HEK293 (cell line): ENCODE data around the gene METTL22.

Experiments
- CTCF ChIA-PET: fragments of 350-600 bp; formaldehyde crosslinking; extraction: SDS; loops from one replicate; lab custom pipeline; 2021; ENCODE audit warnings: antibody characterized with exemption; lab: Yijun Ruan, JAX
- POLR2A ChIA-PET: fragments of 300-600 bp; formaldehyde crosslinking; extraction: SDS; loops from one replicate; lab custom pipeline; 2020; ENCODE audit warnings: antibody characterized with exemption, inconsistent platforms; lab: Yijun Ruan, JAX
- H3K27ac ChIP-seq: fragments of 200-500 bp; sonication (Bioruptor generic); 2 replicates; pipeline ENCODE4 v1.5.1; 2014; ENCODE audit warnings: low read depth, low read length, control low read depth, inconsistent platforms; ENCODE audit errors: extremely low read depth
- H3K36me3 ChIP-seq, 2 experiments: fragments of 200-500 bp in 1 of 2; sonication (Bioruptor generic) in 1 of 2; 1 replicate in 1 of 2; 2 replicates in 1 of 2; pipeline ENCODE4 v1.5.1; 2014 to 2017; ENCODE audit warnings: inconsistent platforms in 2 of 2, low read length in 2 of 2; ENCODE audit not compliant: control insufficient read depth in 2 of 2, insufficient read depth in 1 of 2
- H3K4me1 ChIP-seq: fragments of 200-500 bp; sonication (Bioruptor generic); 2 replicates; pipeline ENCODE4 v1.5.1; 2014; ENCODE audit warnings: mild to moderate bottlenecking, low read length, inconsistent platforms; ENCODE audit not compliant: control insufficient read depth, insufficient read depth
- H3K4me3 ChIP-seq: 2 replicates; pipeline ENCODE4 v1.5.1; 2011; ENCODE audit warnings: low read depth, mild to moderate bottlenecking, control low read depth, low read length, moderate library complexity
- H3K9me3 ChIP-seq: fragments of 200-500 bp; sonication (Bioruptor generic); 2 replicates; pipeline ENCODE4 v1.5.1; 2014; ENCODE audit warnings: low read depth, low read length, inconsistent platforms; ENCODE audit not compliant: control insufficient read depth, insufficient read depth
- MEIS1 ChIP-seq: sonication (generic); formaldehyde crosslinking; IDR thresholded peaks from 2 replicates; pipeline ENCODE4 v1.8.1; 2022; ENCODE audit warnings: missing genetic modification reagents, mild to moderate bottlenecking, borderline replicate concordance
- OVOL3 ChIP-seq: fragments of 450-650 bp; formaldehyde crosslinking; IDR thresholded peaks from 2 replicates; pipeline ENCODE4 v1.5.1; 2016; ENCODE audit warnings: missing biosample characterization, missing genetic modification characterization
- RBAK ChIP-seq: fragments of 450-650 bp; formaldehyde crosslinking; IDR thresholded peaks from 2 replicates; pipeline ENCODE4 v1.5.1; 2016; ENCODE audit warnings: missing biosample characterization, missing genetic modification characterization
- SP2 ChIP-seq: fragments of 450-650 bp; formaldehyde crosslinking; IDR thresholded peaks from 2 replicates; pipeline ENCODE4 v1.5.1; 2016; ENCODE audit warnings: missing biosample characterization, missing genetic modification characterization
- SP3 ChIP-seq: fragments of 450-650 bp; formaldehyde crosslinking; IDR thresholded peaks from 2 replicates; pipeline ENCODE4 v1.5.1; 2016; ENCODE audit warnings: missing biosample characterization, missing genetic modification characterization
- ZBTB44 ChIP-seq: fragments of 450-650 bp; IDR thresholded peaks from 2 replicates; pipeline ENCODE4 v1.5.1; 2018; ENCODE audit warnings: missing biosample characterization, mild to moderate bottlenecking, missing genetic modification characterization
- ZFP3 ChIP-seq: fragments of 450-650 bp; formaldehyde crosslinking; IDR thresholded peaks from 2 replicates; pipeline ENCODE4 v1.5.1; 2016; ENCODE audit warnings: low read depth, missing biosample characterization, missing genetic modification characterization
- ZNF140 ChIP-seq: fragments of 450-650 bp; formaldehyde crosslinking; IDR thresholded peaks from 2 replicates; pipeline ENCODE4 v1.5.1; 2016; ENCODE audit warnings: missing biosample characterization, missing genetic modification characterization
- ZNF169 ChIP-seq: fragments of 450-650 bp; formaldehyde crosslinking; IDR thresholded peaks from 2 replicates; pipeline ENCODE4 v1.5.1; 2016; ENCODE audit warnings: missing biosample characterization, missing genetic modification characterization
- ZNF202 ChIP-seq: fragments of 450-650 bp; formaldehyde crosslinking; IDR thresholded peaks from 2 replicates; pipeline ENCODE4 v1.5.1; 2016; ENCODE audit warnings: missing biosample characterization, missing genetic modification characterization, borderline replicate concordance
- ZNF221 ChIP-seq: fragments of 450-650 bp; formaldehyde crosslinking; IDR thresholded peaks from 2 replicates; pipeline ENCODE4 v1.5.1; 2017; ENCODE audit warnings: missing biosample characterization, missing genetic modification characterization, borderline replicate concordance
- ZNF394 ChIP-seq: fragments of 450-650 bp; formaldehyde crosslinking; IDR thresholded peaks from 2 replicates; pipeline ENCODE4 v1.5.1; 2016; ENCODE audit warnings: missing biosample characterization, missing genetic modification characterization, mild to moderate bottlenecking, moderate library complexity, borderline replicate concordance
- ZNF433 ChIP-seq: fragments of 450-650 bp; formaldehyde crosslinking; IDR thresholded peaks from 2 replicates; pipeline ENCODE4 v1.5.1; 2016; ENCODE audit warnings: missing biosample characterization, missing genetic modification characterization, low read depth
- ZNF548 ChIP-seq: fragments of 450-650 bp; formaldehyde crosslinking; IDR thresholded peaks from 2 replicates; pipeline ENCODE4 v1.5.1; 2016; ENCODE audit warnings: missing biosample characterization, missing genetic modification characterization
- ZNF830 ChIP-seq: fragments of 450-650 bp; IDR thresholded peaks from 2 replicates; pipeline ENCODE4 v1.5.0; 2018; ENCODE audit warnings: missing biosample characterization, missing genetic modification characterization, low read depth, mild to moderate bottlenecking, moderate library complexity
- ZSCAN18 ChIP-seq: fragments of 450-650 bp; formaldehyde crosslinking; IDR thresholded peaks from 2 replicates; pipeline ENCODE4 v1.5.1; 2016; ENCODE audit warnings: missing biosample characterization, missing genetic modification characterization
- TF ChIP-seq, protein P1 (sequence below): fragments of 450-650 bp; formaldehyde crosslinking; IDR thresholded peaks from 2 replicates; pipeline ENCODE4 v1.5.1; 2016; ENCODE audit warnings: missing biosample characterization, missing genetic modification characterization

Gene METTL22

DNA sequence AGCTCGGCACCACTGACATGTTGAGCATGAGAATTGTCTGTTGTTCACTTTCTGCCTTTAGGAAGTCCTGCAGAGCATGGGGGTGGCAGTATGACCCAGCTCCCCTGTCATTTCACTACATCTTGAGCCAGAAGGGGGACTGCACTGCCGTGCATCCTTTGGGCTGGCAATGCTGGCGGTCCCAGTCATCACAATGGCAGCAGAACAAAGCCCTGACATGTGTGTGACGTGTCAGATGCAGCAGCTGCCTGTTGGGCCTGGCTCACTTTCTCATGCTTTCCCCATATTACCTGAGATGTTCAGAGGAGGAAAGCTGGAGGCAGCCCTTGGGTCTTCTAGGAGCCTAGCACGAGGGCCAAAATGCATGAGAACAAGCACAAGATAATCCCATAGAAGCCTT lies 46.6 kb downstream of the METTL22 start:
- POLR2A ChIA-PET, result no interaction called here

DNA sequence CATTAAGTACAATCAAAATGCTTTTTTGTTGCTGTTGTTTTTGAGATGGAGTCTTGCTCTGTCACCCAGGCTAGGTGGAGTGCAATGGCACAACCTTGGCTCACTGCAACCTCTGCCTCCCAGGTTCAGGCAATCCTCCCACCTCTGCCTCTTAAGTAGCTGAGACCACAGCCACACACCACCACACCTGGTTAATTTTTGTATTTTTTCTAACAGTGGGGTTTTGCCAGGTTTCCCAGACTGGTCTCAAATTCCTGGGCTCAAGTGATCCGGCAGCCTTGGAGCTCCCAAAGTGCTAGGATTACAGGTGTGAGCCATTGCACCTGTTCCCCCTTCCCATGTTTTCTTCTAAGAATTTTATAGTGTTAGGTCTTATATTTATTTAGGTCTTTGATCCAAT lies 48.0 kb downstream of the METTL22 start:
- POLR2A ChIA-PET, result no interaction called here
- Histone ChIP-seq H3K4me1 (no peaks in the 10 kb centered on the region), H3K36me3 (no peaks in the 10 kb centered on the region), H3K4me3 (no peak overlapping the region)
- TF ChIP-seq SP3 (tag by site-specific recombination) (no peak), SP2 (tag by site-specific recombination) (no peak), ZNF169 (tag by site-specific recombination) (no peak), ZNF140 (tag by site-specific recombination) (no peak)
- TF ChIP-seq, all 188 proteins: peak for 0
- CTCF ChIA-PET, result interaction anchor here (0.7 kb wide), 1 partner anchor 216 kb away, joined by 3 read pairs; no protein-coding TSS in a partner anchor
- Histone ChIP-seq H3K9me3 (no peaks in the 10 kb centered on the region), H3K27ac (no peak overlapping the region)

More for the DNA sequence above, 46.6 kb downstream of the METTL22 start:
- no peaks in the 10 kb centered on the region for H3K4me1 ChIP-seq
- H3K9me3 ChIP-seq, result no peaks in the 10 kb centered on the region
- CTCF ChIA-PET, result no interaction called here
- no peak overlapping the region for H3K27ac ChIP-seq
- no peaks in the 10 kb centered on the region for H3K36me3 ChIP-seq
- no peak overlapping the region for H3K4me3 ChIP-seq
- no peak for TF ChIP-seq ZNF830
- no peak for TF ChIP-seq ZSCAN18 (tag by site-specific recombination)
- TF ChIP-seq, all 188 proteins: peak for 0

DNA sequence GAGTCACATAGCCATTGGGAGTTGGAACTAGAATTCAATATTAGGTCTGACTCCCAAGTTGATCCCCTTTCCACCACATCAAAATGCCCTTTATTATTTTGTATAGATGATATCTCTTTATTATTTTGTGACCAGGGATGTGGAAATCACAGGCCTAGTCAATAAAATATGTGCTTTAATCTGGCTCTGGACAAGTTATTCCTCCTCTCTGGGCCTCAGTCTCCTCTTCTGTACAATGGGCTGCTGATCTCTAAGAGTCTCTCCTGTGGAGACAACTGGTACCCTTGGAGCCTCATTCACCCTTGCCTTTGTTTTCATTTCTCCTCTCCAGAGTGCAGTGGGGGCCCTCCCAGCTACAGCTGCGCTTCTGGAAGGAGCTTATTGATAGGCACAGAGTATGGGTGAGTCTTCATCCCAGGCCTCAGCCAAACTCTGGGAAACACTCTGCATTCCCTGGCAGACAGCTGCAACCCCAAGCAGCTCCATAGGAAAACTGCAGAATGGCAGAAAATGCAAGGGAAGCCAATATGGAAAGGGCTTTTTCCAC lies 48.6 kb downstream of the METTL22 start:
- Histone ChIP-seq H3K27ac (no peak overlapping the region), H3K4me3 (no peak overlapping the region), H3K4me1 (peaks cover 4% of the 10 kb centered on the region; the same call in 1 of the 2 replicates), H3K9me3 (no peaks in the 10 kb centered on the region), H3K36me3 (no peaks in the 10 kb centered on the region)
- ChIA-PET POLR2A (no interaction called here), CTCF (interaction anchor here (0.5 to 4.3 kb wide), 3 partner anchors 122 to 215 kb away, joined by 3 to 16 read pairs (median 3); no protein-coding TSS in a partner anchor)
- no peak for TF ChIP-seq ZBTB44 (tag by site-specific recombination)
- TF ChIP-seq ZNF221 (tag by site-specific recombination), result no peak
- TF ChIP-seq, protein P1, sequence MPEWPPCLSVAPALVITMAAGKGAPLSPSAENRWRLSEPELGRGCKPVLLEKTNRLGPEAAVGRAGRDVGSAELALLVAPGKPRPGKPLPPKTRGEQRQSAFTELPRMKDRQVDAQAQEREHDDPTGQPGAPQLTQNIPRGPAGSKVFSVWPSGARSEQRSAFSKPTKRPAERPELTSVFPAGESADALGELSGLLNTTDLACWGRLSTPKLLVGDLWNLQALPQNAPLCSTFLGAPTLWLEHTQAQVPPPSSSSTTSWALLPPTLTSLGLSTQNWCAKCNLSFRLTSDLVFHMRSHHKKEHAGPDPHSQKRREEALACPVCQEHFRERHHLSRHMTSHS (tag by site-specific recombination), result no peak
- no peak for TF ChIP-seq OVOL3 (tag by site-specific recombination)
- no peak for TF ChIP-seq ZNF394
- TF ChIP-seq ZNF433 (tag by site-specific recombination), result no peak
- TF ChIP-seq MEIS1 (CRISPR knock-in tag), result no peak
- no peak for TF ChIP-seq RBAK
- TF ChIP-seq ZNF548 (tag by site-specific recombination), result no peak
- no peak for TF ChIP-seq ZNF202 (tag by site-specific recombination)
- TF ChIP-seq ZFP3 (tag by site-specific recombination), result no peak
